HepG2 (cell line): ENCODE measurements around the gene JAKMIP3. TPM values are rescaled to one million over a fixed set of nuclear protein-coding genes. Genes with fewer than 3 reads are reported as not detected.

Experiments used
- ATAC-seq: fragments of 200-7000 bp; cut with Tn5 transposase; 3 replicates; pipeline ENCODE4 v1.9.1; 2020; ENCODE audit warnings: mild to moderate bottlenecking, moderate library complexity
- BruUV-seq: library from RNA; stranded (reverse); fragments of 400-500 nt; replicated peaks from 2 replicates; lab custom pipeline; 2021; lab: Mats Ljungman, UMichigan
- CTCF ChIA-PET: fragments of 300-600 bp; formaldehyde crosslinking; extraction: SDS; loops from one replicate; lab custom pipeline; 2021; ENCODE audit warnings: low total read pairs, inconsistent platforms, low intra/inter-chr PET ratio; lab: Yijun Ruan, JAX
- POLR2A ChIA-PET: fragments of 350-600 bp; sonication (Branson Sonifier 250); formaldehyde crosslinking; loops from one replicate; lab custom pipeline; 2020; ENCODE audit warnings: antibody characterized with exemption, inconsistent platforms; lab: Yijun Ruan, JAX
- DNase-seq: peaks from one replicate; pipeline ENCODE4 v3.0.0-alpha.2; 2015; ENCODE audit warnings: low spot score
- FAIRE-seq: peaks from 3 replicates; lab custom pipeline; 2011; peaks lifted over from hg19 to GRCh38; lab: Jason Lieb, UNC
- H2AFZ ChIP-seq: one replicate; pipeline ENCODE4 v1.6.1; 2011; ENCODE audit warnings: low read length, inconsistent platforms
- H3K27ac ChIP-seq: fragments of 300-600 bp; 3 replicates; pipeline ENCODE4 v1.8.0; 2011; ENCODE audit warnings: mixed run types, mild to moderate bottlenecking, mixed read lengths, low read length, inconsistent platforms; ENCODE audit not compliant: insufficient read depth; ENCODE audit errors: extremely low read length
- H3K27me3 ChIP-seq, 2 experiments: fragments of 200-600 bp in 1 of 2; 2 replicates in 1 of 2; 3 replicates in 1 of 2; pipeline versions ENCODE4 v1.6.0 to v1.8.0; 2011; ENCODE audit warnings: low read length in 2 of 2, mild to moderate bottlenecking in 2 of 2, moderate library complexity in 2 of 2, inconsistent platforms in 1 of 2; ENCODE audit not compliant: insufficient read depth in 2 of 2, control insufficient read depth in 1 of 2
- H3K36me3 ChIP-seq, 2 experiments: fragments of 200-600 bp in 1 of 2; replicated peaks in 1 of 2; 2 replicates in 1 of 2; 3 replicates in 1 of 2; pipeline versions ENCODE4 v1.5.1 to v1.8.0; 2011; ENCODE audit warnings: low read length in 2 of 2, inconsistent platforms in 1 of 2; ENCODE audit not compliant: insufficient read depth in 2 of 2, control insufficient read depth in 1 of 2
- H3K4me1 ChIP-seq: 2 replicates; pipeline ENCODE4 v1.5.1; 2012; ENCODE audit warnings: low read length, inconsistent platforms; ENCODE audit not compliant: insufficient read depth
- H3K4me2 ChIP-seq: 2 replicates; pipeline ENCODE4 v1.6.0; 2011; ENCODE audit warnings: low read depth, low read length, inconsistent platforms
- H3K4me3 ChIP-seq, 3 experiments: fragments of 200-600 bp in 1 of 3; sonication (generic), shearing (Covaris generic) in 1 of 3; replicated peaks in 1 of 3; 2 replicates each; pipeline ENCODE4 v1.5.1; 2011 to 2016; ENCODE audit warnings: low read length in 3 of 3, inconsistent platforms in 2 of 3, low read depth in 2 of 3, mild to moderate bottlenecking in 2 of 3, control low read depth in 1 of 3, mixed read lengths in 1 of 3; ENCODE audit not compliant: insufficient read depth in 1 of 3
- H3K79me2 ChIP-seq: one replicate; pipeline ENCODE4 v1.6.1; 2011; ENCODE audit warnings: low read length, inconsistent platforms; ENCODE audit not compliant: insufficient read depth
- H3K9ac ChIP-seq: 2 replicates; pipeline ENCODE4 v1.6.0; 2011; ENCODE audit warnings: mild to moderate bottlenecking, low read depth, low read length, inconsistent platforms; ENCODE audit not compliant: insufficient read depth
- H3K9me3 ChIP-seq: 2 replicates; pipeline ENCODE4 v1.5.1; 2012; ENCODE audit warnings: mild to moderate bottlenecking, low read length
- H4K20me1 ChIP-seq: 2 replicates; pipeline ENCODE4 v1.6.0; 2011; ENCODE audit warnings: inconsistent platforms, mild to moderate bottlenecking, low read length, moderate library complexity; ENCODE audit not compliant: insufficient read depth
- ARID5B ChIP-seq: IDR thresholded peaks from 2 replicates; pipeline ENCODE4 v1.4.0; 2020; ENCODE audit warnings: mild to moderate bottlenecking, missing genetic modification reagents
- CBFB ChIP-seq: sonication (generic); formaldehyde crosslinking; IDR thresholded peaks from 2 replicates; pipeline ENCODE4 v1.4.0; 2020; ENCODE audit warnings: missing genetic modification reagents
- DNMT1 ChIP-seq: sonication (generic); formaldehyde crosslinking; IDR thresholded peaks from 2 replicates; pipeline ENCODE4 v1.5.1; 2020; ENCODE audit warnings: mild to moderate bottlenecking, missing genetic modification reagents
- HNRNPK ChIP-seq: fragments of 200-400 bp; formaldehyde crosslinking; IDR thresholded peaks from 2 replicates; pipeline ENCODE4 v1.6.1; 2018; ENCODE audit warnings: low read length, low read depth, moderate library complexity, mild to moderate bottlenecking; ENCODE audit not compliant: poor library complexity, severe bottlenecking
- NONO ChIP-seq, 2 experiments: fragments of 450-650 bp in 1 of 2; sonication (generic) in 1 of 2; formaldehyde crosslinking in 1 of 2; IDR thresholded peaks in 1 of 2; conservative IDR thresholded peaks in 1 of 2; 2 replicates each; pipeline versions ENCODE4 v1.6.1 to v1.8.0; 2017 to 2022; ENCODE audit warnings: mild to moderate bottlenecking in 1 of 2, missing genetic modification reagents in 1 of 2, moderate library complexity in 1 of 2
- SALL2 ChIP-seq: sonication (generic); formaldehyde crosslinking; IDR thresholded peaks from 2 replicates; pipeline ENCODE4 v1.8.1; 2023; ENCODE audit warnings: mild to moderate bottlenecking, missing genetic modification reagents, inconsistent platforms
- SETDB1 ChIP-seq: sonication (generic); formaldehyde crosslinking; IDR thresholded peaks from 2 replicates; pipeline ENCODE4 v1.5.1; 2020; ENCODE audit warnings: missing genetic modification reagents, mild to moderate bottlenecking, borderline replicate concordance
- TCF7L2 ChIP-seq: IDR thresholded peaks from 2 replicates; pipeline ENCODE4 v1.6.1; 2011; ENCODE audit warnings: mild to moderate bottlenecking, low read depth, low read length, moderate library complexity
- ZNF580 ChIP-seq: IDR thresholded peaks from 2 replicates; pipeline ENCODE4 v1.6.1; 2016; ENCODE audit warnings: low read depth, borderline replicate concordance
- ZSCAN29 ChIP-seq: sonication (generic); formaldehyde crosslinking; conservative IDR thresholded peaks from 2 replicates; pipeline ENCODE4 v1.4.0; 2020; ENCODE audit warnings: mild to moderate bottlenecking, missing genetic modification reagents
- WGBS: methylation state at CpG from one replicate; pipeline ENCODE4 v1.1.6; 2017; ENCODE audit warnings: low lambda C conversion rate; 5-methylcytosine and 5-hydroxymethylcytosine counted together
- in situ Hi-C: cut with HindIII; loops from 2 replicates; pipeline ENCODE4 v1.10.0; 2017; ENCODE audit warnings: low pct_unique_long_range_greater_than_20kb; ENCODE audit not compliant: extremely low pct_ligation_motif_present
- intact Hi-C: fragments of 100-400 bp; cut with micrococcal nuclease; formaldehyde crosslinking; loops from one replicate; pipeline ENCODE4 v1.10.0; 2022; ENCODE audit not compliant: unreplicated experiment
- polyA plus RNA-seq, 8 experiments: library from polyadenylated mRNA; depleted of rRNA in 3 of 8; stranded (reverse) in 7 of 8; unstranded in 1 of 8; fragments of >200 nt; fragmentation: Illumina TruSeq in 4 of 8; extraction: Trizol in 4 of 8; gene quantifications; 2 replicates each; pipeline versions ENCODE4 v1.2.1 to v1.2.3, GENCODE V29; 2011 to 2016; ENCODE audit warnings: low read depth in 4 of 8, missing spikeins in 1 of 8, mixed read lengths in 1 of 8; ENCODE audit not compliant: insufficient read depth in 1 of 8
- total RNA-seq, 5 experiments: library from RNA; depleted of rRNA; stranded (reverse); fragments of >200 nt; fragmentation: Illumina TruSeq; extraction: Trizol; gene quantifications; 2 replicates each; pipeline ENCODE4 v1.2.3, GENCODE V29; 2016; ENCODE audit warnings: low read depth in 1 of 5
- TF ChIP-seq, protein P1 (sequence below): sonication (generic); formaldehyde crosslinking; conservative IDR thresholded peaks from 2 replicates; pipeline ENCODE4 v1.4.0; 2020; ENCODE audit warnings: missing genetic modification reagents

Gene JAKMIP3
- total and polyA plus RNA-seq, 2 of the 13 experiments (the other 11 are each of a cell fraction or from before 2014, with no cell fraction given), result 0.03 to 0.11 TPM

GRCh38 chr10:132105302-132105995 lies 39.7 kb downstream of the JAKMIP3 start:
- no peak overlapping the region for H3K4me3 ChIP-seq
- no peaks in the 10 kb centered on the region for H3K79me2 ChIP-seq
- no peak overlapping the region for H3K27ac ChIP-seq
- peaks cover 0 to 21% of the 10 kb centered on the region in 2 experiments; a peak in 3 of 5 replicates for H3K27me3 ChIP-seq
- no peak for FAIRE-seq
- BruUV-seq, result no TSS peak
- WGBS, result 19% methylated on average over 11 of the region's 14 CpGs
- TF ChIP-seq HNRNPK, result no peak
- in situ Hi-C loops (no loop called here), intact Hi-C loops (no loop called here)
- no peak for ATAC-seq
- no peaks in the 10 kb centered on the region for H3K36me3 ChIP-seq
- ChIA-PET CTCF (no interaction called here), POLR2A (no interaction called here)
- no peaks in the 10 kb centered on the region for H3K9me3 ChIP-seq
- H3K4me1 ChIP-seq, result no peaks in the 10 kb centered on the region
- H2AFZ ChIP-seq, result no peak overlapping the region
- no peak overlapping the region for H3K9ac ChIP-seq
- DNase-seq, result no peak
- no peak overlapping the region for H3K4me2 ChIP-seq
- H4K20me1 ChIP-seq, result no peaks in the 10 kb centered on the region

DNA sequence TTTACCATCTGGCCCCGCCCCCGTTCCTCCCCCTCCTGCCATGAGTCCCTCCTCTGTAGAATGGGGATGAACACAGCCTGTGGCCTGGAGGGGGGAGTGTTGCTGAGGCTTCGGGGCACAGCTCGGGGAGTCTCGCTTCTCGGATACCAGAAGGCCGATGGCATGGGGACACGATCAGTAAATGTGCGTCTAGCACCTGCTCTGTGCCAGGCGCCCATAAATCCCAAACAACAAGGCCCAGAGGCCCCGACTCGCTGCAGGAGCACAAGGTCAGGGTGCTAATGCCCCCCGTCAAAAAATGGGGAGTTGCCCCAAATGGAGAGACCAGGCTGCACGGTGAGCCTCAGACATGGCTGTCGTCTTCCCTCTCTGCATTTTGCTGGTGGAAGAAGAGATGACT lies 40.7 kb downstream of the JAKMIP3 start:
- Histone ChIP-seq H3K9ac (no peak overlapping the region), H3K27me3 (peaks cover 0 to 25% of the 10 kb centered on the region in 2 experiments; a peak in 3 of 5 replicates), H3K79me2 (no peaks in the 10 kb centered on the region), H3K4me2 (no peak overlapping the region), H4K20me1 (no peaks in the 10 kb centered on the region), H3K4me1 (no peaks in the 10 kb centered on the region), H2AFZ (no peak overlapping the region), H3K27ac (no peak overlapping the region), H3K9me3 (no peaks in the 10 kb centered on the region), H3K36me3 (no peaks in the 10 kb centered on the region), H3K4me3 (no peak overlapping the region)
- in situ Hi-C loops (no loop called here), intact Hi-C loops (no loop called here)
- TF ChIP-seq CBFB, result no peak
- TF ChIP-seq, protein P1, sequence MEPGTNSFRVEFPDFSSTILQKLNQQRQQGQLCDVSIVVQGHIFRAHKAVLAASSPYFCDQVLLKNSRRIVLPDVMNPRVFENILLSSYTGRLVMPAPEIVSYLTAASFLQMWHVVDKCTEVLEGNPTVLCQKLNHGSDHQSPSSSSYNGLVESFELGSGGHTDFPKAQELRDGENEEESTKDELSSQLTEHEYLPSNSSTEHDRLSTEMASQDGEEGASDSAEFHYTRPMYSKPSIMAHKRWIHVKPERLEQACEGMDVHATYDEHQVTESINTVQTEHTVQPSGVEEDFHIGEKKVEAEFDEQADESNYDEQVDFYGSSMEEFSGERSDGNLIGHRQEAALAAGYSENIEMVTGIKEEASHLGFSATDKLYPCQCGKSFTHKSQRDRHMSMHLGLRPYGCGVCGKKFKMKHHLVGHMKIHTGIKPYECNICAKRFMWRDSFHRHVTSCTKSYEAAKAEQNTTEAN (CRISPR knock-in tag), result no peak
- TF ChIP-seq SALL2 (CRISPR knock-in tag), result no peak
- TF ChIP-seq ARID5B (CRISPR knock-in tag), result no peak
- no peak for TF ChIP-seq ZSCAN29 (CRISPR knock-in tag)
- no peak for TF ChIP-seq TCF7L2
- no peak for TF ChIP-seq DNMT1
- no peak for TF ChIP-seq ZNF580
- no peak for TF ChIP-seq SETDB1 (CRISPR knock-in tag)
- TF ChIP-seq NONO (IDR thresholded peaks at IDR 0.05), result no peak
- TF ChIP-seq NONO (CRISPR knock-in tag; conservative IDR thresholded peaks at IDR 0.05), result no peak
- ATAC-seq, result no peak
- no TSS peak for BruUV-seq
- POLR2A ChIA-PET, result no interaction called here
- CTCF ChIA-PET, result no interaction called here
- WGBS, result 58% methylated on average over 12 of the region's 15 CpGs
- no peak for DNase-seq
- FAIRE-seq, result no peak
